Superior temporal gyrus (tissue), 1 donor: ENCODE results near the gene AMIGO3.

ENCODE experiments used
- DNase-seq: peaks from one replicate; pipeline ENCODE4 v3.0.0-alpha.2; 2016; ENCODE audit errors: extremely low spot score

Gene AMIGO3

GRCh38 chr3:49668861-49669260, 50.6 kb downstream of the AMIGO3 start:
- no peak for DNase-seq

GRCh38 chr3:49668414-49668797, 51.1 kb downstream of the AMIGO3 start:
- DNase-seq, result no peak

- no peak for DNase-seq
These were observed 51.6 kb downstream of the AMIGO3 start for GRCh38 chr3:49667701-49668413.
